MV-4-11 (cell line): Measurements from ENCODE around the gene FBXL15.

Experiments
- DNase-seq: peaks from one replicate; lab custom pipeline; 2025; lab: John Stamatoyannopoulos, UW

The FBXL15 gene

DNA sequence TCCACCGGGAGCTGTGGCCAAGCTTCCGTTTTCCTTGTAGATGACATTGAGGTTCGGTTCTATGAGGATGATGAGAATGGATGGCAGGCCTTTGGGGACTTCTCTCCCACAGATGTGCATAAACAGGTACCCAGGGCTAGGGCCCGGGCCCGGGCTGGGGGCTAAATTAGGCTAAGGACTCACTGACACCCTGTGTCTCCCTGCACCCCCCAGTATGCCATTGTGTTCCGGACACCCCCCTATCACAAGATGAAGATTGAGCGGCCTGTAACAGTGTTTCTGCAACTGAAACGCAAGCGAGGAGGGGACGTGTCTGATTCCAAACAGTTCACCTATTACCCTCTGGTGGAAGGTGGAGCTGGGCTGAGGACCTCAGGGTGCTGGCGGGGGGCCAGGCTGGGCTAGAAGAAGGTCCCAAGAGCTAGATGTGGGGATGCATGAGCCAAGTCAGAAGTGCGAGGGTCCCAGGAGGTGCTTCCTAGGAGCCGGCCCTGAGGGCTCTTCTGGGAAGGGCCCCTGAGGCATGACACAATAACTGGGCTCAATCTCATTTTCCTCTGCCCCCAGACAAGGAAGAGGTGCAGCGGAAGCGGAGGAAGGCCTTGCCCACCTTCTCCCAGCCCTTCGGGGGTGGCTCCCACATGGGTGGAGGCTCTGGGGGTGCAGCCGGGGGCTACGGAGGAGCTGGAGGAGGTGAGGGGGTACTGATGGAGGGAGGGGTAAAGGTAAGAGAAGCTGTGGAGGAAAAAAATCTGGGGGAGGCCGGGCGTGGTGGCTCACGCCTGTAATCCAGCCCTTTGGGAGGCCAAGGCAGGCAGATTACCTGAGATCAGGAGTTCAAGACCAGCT, 22.2 kb upstream of the FBXL15 start:
- DNase-seq = no peak

GRCh38 chr10:102399217-102400021, 21.2 kb upstream of the FBXL15 start:
- peak; percentile 76 for DNase-seq

- no peak for DNase-seq
Observed at GRCh38 chr10:102400076-102400475, 20.6 kb upstream of the FBXL15 start.

GRCh38 chr10:102400598-102401341, 19.9 kb upstream of the FBXL15 start:
- DNase-seq = no peak

DNA sequence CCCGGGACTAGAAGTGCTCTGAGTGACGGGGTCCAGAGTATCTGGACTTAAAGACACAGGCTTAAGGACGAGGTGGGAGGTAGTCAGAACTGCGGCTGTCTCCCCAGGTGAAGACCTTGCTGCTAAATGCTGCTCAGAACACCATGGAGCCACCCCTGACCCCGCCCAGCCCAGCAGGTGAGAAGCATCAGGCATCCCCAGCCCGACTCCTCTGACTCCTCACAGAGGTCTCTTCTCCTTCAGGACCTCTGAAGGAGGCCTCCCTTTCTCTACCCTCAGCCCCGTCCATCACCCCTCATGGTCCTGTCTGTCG, 19.3 kb upstream of the FBXL15 start:
- DNase-seq = no peak

GRCh38 chr10:102401735-102402511, 18.7 kb upstream of the FBXL15 start:
- DNase-seq = no peak

- no peak for DNase-seq
Observed at GRCh38 chr10:102402512-102402896, 18.1 kb upstream of the FBXL15 start.

DNA sequence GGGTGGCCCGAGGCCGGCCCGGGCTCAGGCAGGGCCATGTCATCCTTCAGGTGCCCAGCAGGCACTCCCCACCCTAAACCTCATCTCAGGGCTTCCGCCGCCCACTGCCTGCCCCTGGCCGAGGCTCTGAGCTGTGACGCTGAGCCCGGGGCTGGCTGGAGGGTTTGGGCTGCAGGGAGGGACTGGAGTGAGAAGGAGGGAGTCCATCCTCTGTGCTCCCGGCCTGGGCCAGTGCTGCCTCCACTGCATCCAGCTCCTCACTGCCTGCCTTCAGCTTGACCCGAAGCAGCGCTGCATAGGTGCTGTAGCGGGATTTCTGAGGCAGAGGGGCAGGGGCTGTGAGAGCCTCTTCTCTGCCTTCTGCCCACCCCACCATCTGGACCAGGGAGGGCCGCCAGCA, 17.5 kb upstream of the FBXL15 start:
- DNase-seq = no peak

GRCh38 chr10:102404361-102405107, 16.1 kb upstream of the FBXL15 start:
- DNase-seq = no peak

DNA sequence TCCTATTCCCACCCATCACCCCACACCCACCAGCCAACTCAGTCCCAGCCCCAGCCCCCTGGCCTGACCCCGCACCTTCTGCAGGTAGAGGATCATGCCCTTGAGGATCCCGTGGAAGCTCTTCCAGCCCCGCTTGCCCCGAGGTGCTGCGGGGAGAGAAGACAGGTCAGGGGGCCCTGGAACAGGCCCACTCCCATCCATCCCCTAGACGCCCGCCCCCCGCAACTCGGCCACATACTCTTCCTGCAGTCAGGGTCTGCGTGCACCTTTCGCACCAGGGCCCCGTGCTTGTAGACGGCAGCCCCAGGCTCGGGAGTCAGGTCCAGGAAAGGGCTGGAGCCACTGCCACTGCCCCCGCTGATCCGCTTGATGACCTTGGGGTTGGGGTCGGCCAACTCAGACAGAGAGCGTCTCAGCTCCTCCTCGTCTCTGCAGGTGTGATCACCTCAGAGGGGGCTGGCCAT, 15.5 kb upstream of the FBXL15 start:
- DNase-seq = no peak

DNA sequence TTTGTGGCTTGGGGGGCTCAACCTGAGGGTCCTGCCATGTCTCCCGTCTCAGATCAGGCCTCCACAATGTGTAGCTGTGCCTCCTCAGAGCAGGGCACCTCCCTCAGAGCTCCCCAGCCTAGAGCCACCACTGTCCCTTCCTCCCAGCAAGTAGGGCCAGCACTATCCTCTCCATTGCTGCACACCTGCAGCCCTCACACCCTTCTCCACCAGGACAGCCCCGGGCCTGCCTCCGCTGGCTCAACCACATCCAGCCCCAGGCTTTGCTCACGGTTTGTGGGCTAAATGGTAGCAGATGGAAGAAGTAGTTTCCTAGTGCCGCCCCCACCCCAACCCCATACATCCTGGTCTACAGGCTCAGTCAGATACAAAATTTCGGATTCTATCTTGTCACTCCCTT, 15.0 kb upstream of the FBXL15 start:
- no peak for DNase-seq

- no peak for DNase-seq
Observed at GRCh38 chr10:102406815-102407214, 13.8 kb upstream of the FBXL15 start.

- no peak for DNase-seq
Observed at GRCh38 chr10:102407425-102408130, 13.1 kb upstream of the FBXL15 start.

- DNase-seq = peak; percentile 54
Observed at GRCh38 chr10:102408131-102408727, 12.4 kb upstream of the FBXL15 start.

GRCh38 chr10:102408728-102409603, 11.7 kb upstream of the FBXL15 start:
- DNase-seq = no peak

DNA sequence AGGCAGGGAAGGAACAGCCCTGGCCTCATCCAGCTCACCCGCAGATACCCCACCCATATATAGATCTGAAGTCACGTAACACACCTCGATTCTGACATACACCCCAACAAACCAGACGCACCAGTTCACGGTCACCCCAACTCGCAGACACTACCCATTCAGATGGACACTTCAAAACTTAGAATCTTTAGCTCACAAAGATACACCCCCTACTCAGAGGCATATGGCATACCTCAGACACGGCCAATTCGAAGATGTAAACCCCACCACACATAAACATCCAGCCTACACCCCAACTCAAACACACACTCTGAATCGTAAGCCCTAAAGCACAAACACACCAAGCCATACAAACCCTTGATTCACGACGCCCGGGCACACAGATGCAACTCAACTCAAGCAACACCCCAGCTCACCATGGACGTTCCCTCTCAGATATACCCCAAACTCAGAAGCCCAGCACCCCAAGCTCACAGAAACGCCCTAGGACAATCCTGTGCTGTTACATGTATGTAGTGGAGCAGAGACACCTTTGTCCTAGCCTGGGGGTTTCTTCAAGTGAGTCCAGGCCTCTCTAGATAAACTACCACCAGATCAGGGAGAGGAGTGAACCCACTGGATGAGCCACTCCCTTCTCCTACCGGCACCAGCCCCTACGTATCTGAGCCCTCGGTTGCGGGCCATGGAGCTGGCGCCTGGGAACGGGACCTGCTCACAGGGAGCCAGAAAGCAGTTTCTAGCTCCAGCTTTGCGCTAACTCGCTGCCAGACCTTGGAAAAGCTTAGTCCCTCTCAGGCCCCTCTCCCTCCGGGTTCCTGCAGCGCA, 10.8 kb upstream of the FBXL15 start:
- DNase-seq = no peak

- DNase-seq = no peak
Observed at GRCh38 chr10:102410429-102411073, 10.1 kb upstream of the FBXL15 start.
